Keratinocyte (primary cell): ENCODE measurements around the gene CELF2. TPM values are rescaled to one million over a fixed set of nuclear protein-coding genes. Genes with fewer than 3 reads are reported as not detected.

Experiments
- DNase-seq: peaks from one replicate; pipeline ENCODE4 v3.0.0-alpha.2; 2011; ENCODE audit warnings: low read depth, missing footprints, low spot score
- FAIRE-seq: peaks from 2 replicates; lab custom pipeline; 2011; peaks lifted over from hg19 to GRCh38; lab: Jason Lieb, UNC
- H2AFZ ChIP-seq: 2 replicates; pipeline ENCODE4 v1.6.0; 2012; ENCODE audit warnings: low read length, control low read depth, inconsistent platforms; ENCODE audit not compliant: control insufficient read depth
- H3K27ac ChIP-seq: 2 replicates; pipeline ENCODE4 v1.5.1; 2011; ENCODE audit warnings: low read length; ENCODE audit not compliant: control insufficient read depth, insufficient read depth
- H3K27me3 ChIP-seq: 3 replicates; pipeline ENCODE4 v1.6.0; 2011; ENCODE audit warnings: low read length; ENCODE audit not compliant: control insufficient read depth, insufficient read depth; ENCODE audit errors: extremely low read depth
- H3K36me3 ChIP-seq, 2 experiments: 2 replicates in 1 of 2; 3 replicates in 1 of 2; pipeline ENCODE4 v1.5.1; 2011; ENCODE audit warnings: low read length in 2 of 2, mild to moderate bottlenecking in 1 of 2; ENCODE audit not compliant: control insufficient read depth in 2 of 2, insufficient read depth in 2 of 2; ENCODE audit errors: extremely low read depth in 1 of 2
- H3K4me1 ChIP-seq: 3 replicates; pipeline ENCODE4 v1.5.1; 2011; ENCODE audit warnings: low read length; ENCODE audit not compliant: control insufficient read depth, insufficient read depth; ENCODE audit errors: extremely low read depth
- H3K4me2 ChIP-seq: 3 replicates; pipeline ENCODE4 v1.6.0; 2011; ENCODE audit warnings: low read depth, low read length; ENCODE audit not compliant: control insufficient read depth, insufficient read depth; ENCODE audit errors: extremely low read depth
- H3K4me3 ChIP-seq, 3 experiments: fragments of 200-600 bp in 1 of 3; sonication (generic) in 1 of 3; 2 replicates in 2 of 3; 3 replicates in 1 of 3; pipeline ENCODE4 v1.5.1; 2011 to 2016; ENCODE audit warnings: low read length in 3 of 3, mild to moderate bottlenecking in 3 of 3, control low read depth in 2 of 3, inconsistent platforms in 1 of 3, low read depth in 1 of 3, mixed read lengths in 1 of 3, mixed run types in 1 of 3, moderate library complexity in 1 of 3; ENCODE audit not compliant: control insufficient read depth in 2 of 3, insufficient read depth in 2 of 3; ENCODE audit errors: extremely low read depth in 1 of 3
- H3K79me2 ChIP-seq: 2 replicates; pipeline ENCODE4 v1.6.0; 2012; ENCODE audit warnings: low read length; ENCODE audit not compliant: control insufficient read depth, insufficient read depth
- H3K9ac ChIP-seq: 3 replicates; pipeline ENCODE4 v1.6.0; 2011; ENCODE audit warnings: low read length; ENCODE audit not compliant: control insufficient read depth, insufficient read depth; ENCODE audit errors: extremely low read depth
- H3K9me1 ChIP-seq: 3 replicates; pipeline ENCODE4 v1.6.0; 2011; ENCODE audit warnings: low read length; ENCODE audit not compliant: control insufficient read depth, insufficient read depth; ENCODE audit errors: extremely low read depth
- H3K9me3 ChIP-seq: 2 replicates; pipeline ENCODE4 v1.5.1; 2012; ENCODE audit warnings: low read depth, low read length; ENCODE audit not compliant: control insufficient read depth
- H4K20me1 ChIP-seq: 3 replicates; pipeline ENCODE4 v1.6.0; 2011; ENCODE audit warnings: low read length; ENCODE audit not compliant: control insufficient read depth, insufficient read depth; ENCODE audit errors: extremely low read depth
- CTCF ChIP-seq, 3 experiments: IDR thresholded peaks in 1 of 3; conservative IDR thresholded peaks in 1 of 3; optimal IDR thresholded peaks in 1 of 3; 2 replicates in 2 of 3; 3 replicates in 1 of 3; pipeline versions ENCODE3 to v1.5.1; 2011; ENCODE audit warnings: low read length in 3 of 3, mild to moderate bottlenecking in 3 of 3, moderate library complexity in 2 of 3, control low read depth in 1 of 3, inconsistent platforms in 1 of 3; ENCODE audit not compliant: insufficient read depth in 2 of 3; ENCODE audit errors: extremely low read depth in 1 of 3
- EZH2 ChIP-seq: IDR thresholded peaks from one replicate; pipeline ENCODE4 v1.6.1; 2012; ENCODE audit warnings: inconsistent platforms, mild to moderate bottlenecking, low read length, moderate library complexity
- dilution Hi-C: fragments of 300-500 bp; cut with MboI; formaldehyde crosslinking; loops from one replicate; pipeline ENCODE4 v1.7.0; 2020; ENCODE audit warnings: low sequenced_read_pairs; ENCODE audit not compliant: extremely low pct_ligation_motif_present
- polyA plus RNA-seq, 5 experiments: library from polyadenylated mRNA; depleted of rRNA in 3 of 5; stranded (reverse) in 3 of 5; stranded (forward) in 1 of 5; unstranded in 1 of 5; fragments of >200 nt; gene quantifications; 1 replicate in 1 of 5; 2 replicates in 3 of 5; 3 replicates in 1 of 5; pipeline versions ENCODE4 v1.2.1 to v1.2.3, GENCODE V29; 2011 to 2012; ENCODE audit warnings: missing spikeins in 2 of 5, low read depth in 1 of 5, low replicate concordance in 1 of 5

CELF2 gene
- polyA plus RNA-seq, 1 donor (not counting 4 experiments of a cell fraction or from before 2014, with no cell fraction given), result 9.8 TPM

- no peaks in the 10 kb centered on the region for H4K20me1 ChIP-seq
- no peak overlapping the region for H3K9ac ChIP-seq
- no peak overlapping the region for H3K4me3 ChIP-seq
- H2AFZ ChIP-seq, result no peak overlapping the region
- no peaks in the 10 kb centered on the region for H3K36me3 ChIP-seq
- TF ChIP-seq EZH2, result no peak
- TF ChIP-seq CTCF (optimal IDR thresholded peaks at IDR 0.05 in 1 of 3, IDR thresholded peaks at IDR 0.05 in 1 of 3, conservative IDR thresholded peaks at IDR 0.05 in 1 of 3; ENCODE audit: extremely low read depth in 1 of 3, insufficient read depth in 2 of 3, low read length in 3 of 3), result no peak
- no peak for FAIRE-seq
- dilution Hi-C loops, result no loop called here
- no peaks in the 10 kb centered on the region for H3K27me3 ChIP-seq
- no peaks in the 10 kb centered on the region for H3K9me1 ChIP-seq
- no peak overlapping the region for H3K4me2 ChIP-seq
- H3K79me2 ChIP-seq, result no peaks in the 10 kb centered on the region
- no peaks in the 10 kb centered on the region for H3K4me1 ChIP-seq
- H3K27ac ChIP-seq, result no peak overlapping the region
- no peak for DNase-seq
- no peaks in the 10 kb centered on the region for H3K9me3 ChIP-seq
Observed at GRCh38 chr10:11205030-11205772, 187.5 kb downstream of the CELF2 start.

- Histone ChIP-seq H3K4me2 (no peak overlapping the region), H4K20me1 (no peaks in the 10 kb centered on the region), H3K9me3 (no peaks in the 10 kb centered on the region), H3K36me3 (no peaks in the 10 kb centered on the region), H3K9me1 (no peaks in the 10 kb centered on the region), H3K9ac (no peak overlapping the region), H3K79me2 (no peaks in the 10 kb centered on the region), H3K4me1 (no peaks in the 10 kb centered on the region), H3K27me3 (no peaks in the 10 kb centered on the region), H3K4me3 (no peak overlapping the region), H2AFZ (no peak overlapping the region), H3K27ac (no peak overlapping the region)
- FAIRE-seq (no peak), DNase-seq (no peak)
- TF ChIP-seq EZH2, result no peak
- TF ChIP-seq CTCF (optimal IDR thresholded peaks at IDR 0.05 in 1 of 3, IDR thresholded peaks at IDR 0.05 in 1 of 3, conservative IDR thresholded peaks at IDR 0.05 in 1 of 3; ENCODE audit: extremely low read depth in 1 of 3, insufficient read depth in 2 of 3, low read length in 3 of 3), result no peak
- dilution Hi-C loops, result no loop called here
Observed at GRCh38 chr10:11206676-11207559, 189.2 kb downstream of the CELF2 start.
